GM10248 (cell line): ENCODE data around the gene CCND1.

ENCODE experiments used
- CTCF ChIA-PET: fragments of 300-600 bp; sonication (Branson Sonifier 250); formaldehyde crosslinking; extraction: SDS; loops from one replicate; lab custom pipeline; 2021; ENCODE audit warnings: antibody characterized with exemption; lab: Yijun Ruan, JAX
- POLR2A ChIA-PET: fragments of 350-650 bp; sonication (Branson Sonifier 250); formaldehyde crosslinking; extraction: SDS; loops from one replicate; lab custom pipeline; 2020; ENCODE audit warnings: antibody characterized with exemption; lab: Yijun Ruan, JAX
- DNase-seq: peaks from one replicate; pipeline ENCODE4 v3.0.0; 2012; ENCODE audit errors: extremely low spot score
- TF ChIP-seq, protein P1 (sequence below): IDR thresholded peaks from 2 replicates; pipeline ENCODE4 v1.5.1; 2012; ENCODE audit warnings: mild to moderate bottlenecking, low read depth; ENCODE audit errors: extremely low read depth, missing control alignments, control extremely low read depth

CCND1 gene

GRCh38 chr11:69696749-69697468 lies 56.0 kb downstream of the CCND1 start:
- TF ChIP-seq, protein P1, sequence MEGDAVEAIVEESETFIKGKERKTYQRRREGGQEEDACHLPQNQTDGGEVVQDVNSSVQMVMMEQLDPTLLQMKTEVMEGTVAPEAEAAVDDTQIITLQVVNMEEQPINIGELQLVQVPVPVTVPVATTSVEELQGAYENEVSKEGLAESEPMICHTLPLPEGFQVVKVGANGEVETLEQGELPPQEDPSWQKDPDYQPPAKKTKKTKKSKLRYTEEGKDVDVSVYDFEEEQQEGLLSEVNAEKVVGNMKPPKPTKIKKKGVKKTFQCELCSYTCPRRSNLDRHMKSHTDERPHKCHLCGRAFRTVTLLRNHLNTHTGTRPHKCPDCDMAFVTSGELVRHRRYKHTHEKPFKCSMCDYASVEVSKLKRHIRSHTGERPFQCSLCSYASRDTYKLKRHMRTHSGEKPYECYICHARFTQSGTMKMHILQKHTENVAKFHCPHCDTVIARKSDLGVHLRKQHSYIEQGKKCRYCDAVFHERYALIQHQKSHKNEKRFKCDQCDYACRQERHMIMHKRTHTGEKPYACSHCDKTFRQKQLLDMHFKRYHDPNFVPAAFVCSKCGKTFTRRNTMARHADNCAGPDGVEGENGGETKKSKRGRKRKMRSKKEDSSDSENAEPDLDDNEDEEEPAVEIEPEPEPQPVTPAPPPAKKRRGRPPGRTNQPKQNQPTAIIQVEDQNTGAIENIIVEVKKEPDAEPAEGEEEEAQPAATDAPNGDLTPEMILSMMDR: no peak
- DNase-seq: no peak
- ChIA-PET POLR2A (interaction anchor here (0.7 kb wide), 1 partner anchor 127 kb away, joined by 3 read pairs; no protein-coding TSS in a partner anchor), CTCF (no interaction called here)

GRCh38 chr11:69697469-69697843 lies 56.5 kb downstream of the CCND1 start:
- TF ChIP-seq, protein P1: no peak
- CTCF ChIA-PET: no interaction called here
- no peak for DNase-seq
- POLR2A ChIA-PET: no interaction called here

DNA sequence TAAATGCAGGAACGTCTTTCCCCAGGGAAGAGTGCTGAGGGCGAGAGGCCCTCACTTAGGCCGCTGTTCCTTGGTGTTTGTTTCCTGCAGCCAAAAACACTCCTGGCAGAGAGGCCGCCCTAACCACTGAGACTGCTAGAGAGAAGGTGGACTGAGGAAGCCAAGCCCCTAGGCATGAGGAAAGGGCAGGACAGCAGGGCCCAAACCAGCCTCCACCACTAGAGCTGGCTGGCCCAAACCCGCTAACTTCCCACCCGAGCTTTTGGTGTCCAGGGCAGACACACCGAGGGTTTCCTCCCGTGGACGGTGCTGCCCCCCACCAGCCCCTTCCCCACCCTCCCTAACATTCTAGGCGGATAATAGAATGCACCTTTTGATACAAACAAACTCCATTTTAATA lies 56.9 kb downstream of the CCND1 start:
- POLR2A ChIA-PET: no interaction called here
- CTCF ChIA-PET: no interaction called here
- TF ChIP-seq, protein P1: no peak

GRCh38 chr11:69698362-69698761 lies 57.4 kb downstream of the CCND1 start:
- DNase-seq: no peak
- CTCF ChIA-PET: no interaction called here

More for the DNA sequence above, 56.9 kb downstream of the CCND1 start:
- no peak for DNase-seq

DNA sequence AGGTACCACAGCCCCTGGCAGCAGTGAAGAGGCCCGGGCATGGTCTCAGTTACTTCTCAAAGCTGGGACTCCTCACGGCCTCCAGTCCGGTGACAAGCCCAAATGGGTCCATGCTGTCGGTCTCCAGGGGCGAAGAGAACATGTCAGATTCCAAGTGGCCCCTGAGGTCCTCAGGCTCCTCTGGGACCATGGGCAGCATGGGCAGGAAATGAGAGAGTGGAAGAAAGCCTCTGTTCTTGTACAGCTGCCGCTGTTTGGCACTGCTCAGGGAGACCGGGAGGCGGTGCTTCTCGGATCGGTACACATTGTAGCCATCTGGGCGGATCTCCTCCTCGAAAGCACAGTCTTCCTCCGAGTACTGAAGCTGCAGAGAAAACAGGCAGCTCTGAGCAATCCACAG lies 58.3 kb downstream of the CCND1 start:
- DNase-seq: no peak
- TF ChIP-seq, protein P1: no peak
- POLR2A ChIA-PET: no interaction called here
- CTCF ChIA-PET: no interaction called here

More at GRCh38 chr11:69698362-69698761, 57.4 kb downstream of the CCND1 start:
- POLR2A ChIA-PET: no interaction called here
- TF ChIP-seq, protein P1: no peak

DNA sequence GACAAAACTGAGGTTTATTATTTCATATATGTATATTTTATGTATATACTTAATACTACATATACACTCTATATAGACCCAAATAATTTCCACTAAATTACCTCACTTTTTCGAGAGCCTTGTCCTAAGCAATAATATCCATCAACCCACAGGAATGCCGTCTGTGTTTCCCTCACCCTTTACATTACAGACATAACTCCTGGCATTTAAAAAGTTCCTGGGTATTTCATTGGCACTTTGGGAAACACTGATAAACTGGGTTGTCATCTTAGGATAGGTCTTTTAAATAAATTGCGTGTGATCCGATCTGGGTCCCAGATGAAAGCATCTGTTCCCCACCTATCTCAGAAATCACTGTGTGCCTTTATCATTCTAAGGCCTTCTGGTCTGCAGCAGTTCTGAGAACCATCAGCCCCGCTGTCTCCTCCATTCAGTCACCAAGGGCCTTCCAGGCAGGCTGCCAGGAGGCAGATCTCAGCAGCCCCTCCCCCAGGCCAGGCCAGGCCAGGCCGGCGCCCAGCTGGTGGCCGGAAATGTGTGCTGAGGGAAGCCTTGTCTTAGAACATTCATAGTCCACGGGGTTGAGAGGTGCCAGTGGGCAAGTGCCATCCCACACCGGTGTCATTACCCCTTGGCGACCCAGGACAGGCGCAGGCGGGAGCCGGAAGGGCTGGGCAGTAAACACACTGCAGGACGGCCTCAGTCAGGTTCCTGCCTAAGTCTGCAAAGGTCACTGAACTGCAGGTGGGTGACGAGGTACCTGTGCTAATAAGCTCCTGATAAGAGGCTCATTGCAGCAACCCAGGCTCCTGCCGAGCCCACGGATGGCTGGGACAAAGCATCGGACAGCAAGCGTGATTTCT lies 59.6 kb downstream of the CCND1 start:
- POLR2A ChIA-PET: no interaction called here
- TF ChIP-seq, protein P1: no peak
- CTCF ChIA-PET: no interaction called here
- DNase-seq: no peak
